HG02840 (cell line): Measurements from ENCODE around the gene TRIM69.
"Not testable (repeated sequence)": the region's sequence is repeated elsewhere in the genome, so short reads cannot be mapped to it uniquely, and the experiment has no call there.

ENCODE experiments used
- ATAC-seq: cut with Tn5 transposase; IDR thresholded peaks from one replicate; pipeline ENCODE4 v1.9.1; 2021; ENCODE audit warnings: mild to moderate bottlenecking, moderate library complexity, moderate number of reproducible peaks; ENCODE audit not compliant: unreplicated experiment, low FRiP score

Gene TRIM69

DNA sequence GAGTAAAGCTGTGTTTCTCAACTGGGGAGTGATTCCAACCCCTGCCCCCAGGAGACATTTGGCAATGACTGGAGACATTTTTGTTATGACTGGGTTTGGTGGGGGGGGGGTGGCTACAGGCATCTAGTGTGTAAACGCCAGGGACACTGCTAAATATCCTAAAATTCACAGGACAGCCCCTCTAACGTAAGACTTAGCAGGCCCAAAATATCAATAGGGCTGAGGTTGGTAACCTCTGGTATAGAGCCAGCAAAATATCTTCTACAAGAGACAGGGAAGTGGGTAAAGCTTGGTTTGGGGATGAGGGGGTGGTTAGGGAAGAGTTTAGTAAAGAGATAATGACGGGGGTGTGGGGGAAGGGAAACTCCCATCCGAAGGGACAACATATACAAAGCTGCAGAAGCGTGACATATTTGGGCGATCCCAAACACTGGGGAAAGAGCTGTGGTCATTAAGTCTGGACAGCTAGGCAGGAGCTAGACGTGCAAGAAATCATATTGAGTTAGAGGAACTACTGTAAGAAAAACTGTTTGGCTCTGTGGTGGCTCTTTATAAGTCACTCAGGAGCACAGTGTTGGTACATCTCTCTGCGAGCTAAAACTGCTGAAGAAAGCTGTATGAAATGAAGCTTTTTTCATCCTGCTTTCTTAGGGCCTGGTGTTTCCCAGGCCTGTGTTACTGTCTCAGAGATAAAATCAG, 697 bp upstream of the TRIM69 start:
- no peak for ATAC-seq

DNA sequence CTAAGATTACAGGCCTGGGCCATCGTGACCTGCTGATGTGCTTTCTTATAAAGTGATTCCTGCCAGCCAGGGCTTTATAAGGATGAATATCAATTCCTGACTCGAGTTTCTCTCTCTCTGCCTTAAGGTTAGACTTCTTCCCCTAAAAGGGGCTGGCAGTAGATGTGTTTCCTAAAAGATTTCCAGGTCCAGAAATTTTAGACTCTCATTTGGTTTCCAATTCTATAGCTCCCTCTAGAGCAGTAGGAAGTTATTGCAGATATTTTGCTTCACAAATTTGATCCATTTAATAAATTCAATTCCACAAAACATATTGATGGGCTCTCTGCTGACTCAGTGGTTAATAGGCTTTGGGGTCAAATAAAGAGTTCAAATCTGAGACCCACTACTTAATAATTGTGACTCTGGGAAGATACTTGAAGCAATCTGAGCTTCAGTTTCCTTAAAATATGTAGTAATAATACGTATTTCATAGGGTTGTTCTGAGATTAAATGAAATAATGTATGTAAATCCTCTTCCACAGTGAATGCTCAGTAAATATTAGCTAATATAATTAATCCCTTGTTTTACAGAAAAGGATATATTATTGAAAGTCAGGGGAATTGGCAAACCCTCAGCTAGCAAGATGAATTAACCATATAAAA, 2.1 kb downstream of the TRIM69 start:
- no peak for ATAC-seq

DNA sequence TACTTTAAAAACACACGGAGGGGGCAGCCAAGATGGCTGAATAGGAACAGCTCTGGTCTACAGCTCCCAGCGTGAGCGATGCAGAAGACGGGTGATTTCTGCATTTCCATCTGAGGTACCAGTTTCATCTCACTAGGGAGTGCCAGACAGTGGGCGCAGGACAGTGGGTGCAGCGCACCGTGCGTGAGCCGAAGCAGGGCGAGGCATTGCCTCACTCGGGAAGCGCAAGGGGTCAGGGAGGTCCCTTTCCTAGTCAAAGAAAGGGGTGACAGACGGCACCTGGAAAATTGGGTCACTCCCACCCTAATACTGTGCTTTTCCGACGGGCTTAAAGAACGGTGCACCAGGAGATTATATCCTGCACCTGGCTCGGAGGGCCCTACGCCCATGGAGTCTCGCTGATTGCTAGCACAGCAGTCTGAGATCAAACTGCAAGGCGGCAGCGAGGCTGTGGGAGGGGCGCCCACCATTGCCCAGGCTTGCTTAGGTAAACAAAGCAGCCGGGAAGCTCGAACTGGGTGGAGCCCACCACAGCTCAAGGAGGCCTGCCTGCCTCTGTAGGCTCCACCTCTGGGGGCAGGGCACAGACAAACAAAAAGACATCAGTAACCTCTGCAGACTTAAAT, 3.0 kb downstream of the TRIM69 start:
- ATAC-seq = not testable (repeated sequence)

DNA sequence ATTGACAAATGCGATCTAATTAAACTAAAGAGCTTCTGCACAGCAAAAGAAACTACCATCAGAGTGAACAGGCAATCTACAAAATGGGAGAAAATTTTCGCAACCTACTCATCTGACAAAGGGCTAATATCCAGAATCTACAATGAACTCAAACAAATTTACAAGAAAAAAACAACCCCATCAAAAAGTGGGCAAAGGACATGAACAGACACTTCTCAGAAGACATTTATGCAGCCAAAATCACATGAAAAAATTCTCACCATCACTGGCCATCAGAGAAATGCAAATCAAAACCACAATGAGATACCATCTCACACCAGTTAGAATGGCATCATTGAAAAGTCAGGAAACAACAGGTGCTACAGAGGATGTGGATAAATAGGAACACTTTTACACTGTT, 7.1 kb downstream of the TRIM69 start:
- ATAC-seq = not testable (repeated sequence)

DNA sequence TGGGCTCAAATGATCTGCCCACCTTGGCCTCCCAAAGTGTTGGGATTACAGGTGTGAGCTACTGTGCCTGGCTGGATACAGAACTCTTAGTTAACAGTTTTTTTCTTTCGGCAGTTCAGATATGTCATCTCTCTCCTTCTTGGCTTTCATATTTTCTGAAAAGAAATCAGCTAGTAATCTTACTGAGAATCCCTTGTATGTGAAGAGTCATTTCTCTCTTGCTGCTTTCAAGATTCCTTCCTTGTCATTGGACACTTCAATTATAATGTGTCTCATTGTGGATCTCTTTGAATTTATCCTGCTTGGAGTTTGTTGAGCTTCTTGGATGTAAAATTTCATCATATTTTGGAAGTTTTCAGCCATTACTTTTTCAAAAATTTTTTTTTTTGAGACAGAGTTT, 17.0 kb downstream of the TRIM69 start:
- no peak for ATAC-seq

DNA sequence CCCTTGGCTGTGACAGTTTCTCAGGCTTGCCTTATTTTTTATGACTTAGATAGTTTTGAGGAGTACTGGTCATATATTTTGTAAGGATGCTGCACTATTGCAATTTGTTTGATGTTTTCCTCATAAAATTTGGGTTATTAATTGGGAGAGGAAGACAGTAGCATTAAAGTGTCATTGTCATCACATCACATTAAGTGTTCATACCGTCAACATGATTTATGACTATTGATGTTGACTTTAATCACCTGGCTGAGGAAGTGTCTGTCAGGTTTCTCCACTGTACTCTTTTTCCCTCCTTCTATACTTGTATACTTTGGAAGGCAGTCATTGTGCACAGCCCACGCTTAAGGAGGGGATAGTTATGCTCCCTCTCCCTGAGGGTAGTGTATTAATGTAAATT, 26.9 kb downstream of the TRIM69 start:
- ATAC-seq = no peak

DNA sequence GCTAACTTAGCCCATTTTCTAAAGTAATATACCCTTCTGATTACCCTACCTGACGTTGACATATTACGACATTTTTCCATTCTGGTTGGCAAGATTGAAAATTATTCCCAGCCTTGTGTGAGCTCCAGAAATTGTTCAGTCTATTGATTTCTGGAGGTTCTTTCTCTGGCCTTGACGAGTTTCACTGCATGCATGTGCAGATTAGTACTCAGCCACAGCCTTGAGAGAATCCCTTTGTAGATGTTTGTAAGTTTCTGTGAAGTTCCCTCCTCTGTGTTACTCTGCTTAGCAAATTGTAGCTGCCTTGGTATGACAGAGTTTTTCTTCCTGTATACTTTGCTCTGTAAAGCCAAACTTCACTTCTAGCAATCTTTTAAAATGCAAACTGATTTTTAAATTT, 27.5 kb downstream of the TRIM69 start:
- ATAC-seq = no peak

DNA sequence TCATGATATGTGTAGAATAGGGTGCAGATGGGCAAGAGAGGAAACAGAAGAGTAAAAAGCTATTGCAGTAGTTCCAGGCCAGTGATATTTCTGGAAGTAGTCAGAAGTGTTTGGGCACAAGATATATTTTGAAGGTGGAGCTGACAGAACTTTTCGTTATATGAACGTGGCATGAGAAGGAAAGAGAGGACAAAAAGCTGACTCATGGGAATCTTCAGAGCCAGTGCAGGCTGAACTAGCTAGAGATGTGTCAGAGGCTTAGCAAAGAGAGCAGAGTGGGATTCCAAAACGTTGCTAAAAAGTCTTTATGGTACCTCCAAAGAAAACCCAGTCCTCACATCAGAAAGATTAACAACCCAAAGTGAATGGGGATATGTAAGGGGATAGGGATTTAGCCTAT, 28.7 kb downstream of the TRIM69 start:
- no peak for ATAC-seq

DNA sequence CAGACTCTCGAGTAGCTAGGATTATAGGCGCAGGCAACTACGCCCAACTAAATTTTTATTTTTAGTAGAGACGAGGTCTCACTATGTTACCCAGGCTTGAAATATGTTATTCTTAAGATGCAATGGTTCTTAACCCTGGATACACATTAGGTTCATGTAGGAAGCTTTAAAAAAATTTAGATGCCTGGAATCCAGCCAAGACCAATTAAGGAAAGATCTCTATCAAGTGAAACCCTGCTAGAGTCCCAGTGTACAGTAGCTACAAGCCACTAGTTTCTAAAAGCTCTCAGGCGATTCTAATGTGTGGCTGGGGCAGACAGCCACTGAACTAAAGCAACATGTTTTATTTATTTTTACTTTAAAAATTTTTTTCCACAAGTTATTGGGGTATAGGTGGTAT, 33.2 kb downstream of the TRIM69 start:
- no peak for ATAC-seq

DNA sequence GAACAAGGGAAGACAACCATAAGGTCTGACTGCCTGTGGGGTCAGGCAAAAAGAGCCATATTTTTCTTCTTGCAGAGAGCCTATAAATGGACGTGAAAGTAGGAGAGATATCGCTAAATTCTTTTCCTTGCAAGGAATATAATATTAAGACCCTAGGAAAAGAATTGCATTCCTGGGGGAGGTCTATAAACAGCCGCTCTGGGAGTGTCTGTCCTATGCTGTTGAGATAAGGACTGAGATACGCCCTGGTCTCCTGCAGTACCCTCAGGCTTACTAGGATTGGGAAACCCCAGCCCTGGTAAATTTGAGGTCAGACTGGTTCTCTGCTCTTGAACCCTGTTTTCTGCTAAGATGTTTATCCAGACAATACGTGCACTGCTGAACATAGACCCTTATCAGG, 34.4 kb downstream of the TRIM69 start:
- not testable (repeated sequence) for ATAC-seq

DNA sequence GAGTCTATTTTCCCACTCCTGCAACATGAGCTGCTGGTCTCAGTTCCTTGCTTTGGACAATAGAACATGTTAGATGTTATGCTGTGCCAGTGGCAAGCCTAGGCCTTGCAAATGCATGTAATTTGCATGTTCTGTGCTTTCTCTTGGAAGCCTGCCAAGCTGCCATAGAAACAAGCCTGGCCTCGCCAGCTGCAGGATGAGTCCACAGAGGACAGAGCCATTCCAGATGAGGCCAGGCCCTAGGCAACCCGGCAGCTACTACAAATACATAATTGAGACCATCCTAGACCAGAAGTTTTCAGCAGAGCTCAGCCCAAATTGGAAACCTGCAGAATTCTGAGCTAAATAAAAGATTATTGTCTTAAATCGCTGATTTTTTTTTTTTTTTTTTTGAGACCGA, 39.6 kb downstream of the TRIM69 start:
- no peak for ATAC-seq

DNA sequence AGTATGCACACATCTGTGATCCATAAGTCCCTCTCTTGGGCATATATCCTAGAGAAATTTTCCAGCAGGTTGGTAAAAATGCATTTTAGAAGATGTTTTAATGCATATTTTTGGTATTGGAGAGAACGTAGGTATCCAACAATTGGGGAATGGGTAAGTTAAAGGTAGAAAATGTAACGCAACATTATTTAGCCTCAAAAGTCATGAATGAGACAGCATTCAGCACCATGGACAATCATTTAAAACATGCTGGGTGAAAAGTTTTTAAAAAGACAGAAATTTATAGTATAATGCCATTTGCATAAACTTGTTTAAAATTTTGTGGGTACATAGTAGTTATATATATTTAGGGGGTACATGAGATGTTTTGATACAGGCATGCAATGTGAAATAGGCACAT, 43.4 kb downstream of the TRIM69 start:
- ATAC-seq = no peak

DNA sequence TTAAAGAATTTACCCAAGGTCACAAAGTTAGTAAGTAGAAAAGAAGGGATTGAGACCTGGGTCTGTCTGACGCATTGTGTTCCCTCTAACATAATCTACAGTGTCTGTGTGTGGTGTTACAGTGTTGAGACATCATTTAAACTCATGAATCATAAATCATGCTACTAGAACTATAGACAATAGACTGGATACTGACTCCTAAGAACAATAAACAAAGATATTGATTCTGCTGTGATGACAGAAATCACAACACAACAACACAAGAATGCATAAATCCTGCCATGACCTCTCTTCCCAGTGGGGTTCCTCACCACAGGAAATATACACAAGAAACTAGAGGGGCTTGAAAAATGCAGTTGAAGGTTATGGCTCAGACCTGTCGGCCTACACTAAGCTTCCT, 44.3 kb downstream of the TRIM69 start:
- no peak for ATAC-seq

DNA sequence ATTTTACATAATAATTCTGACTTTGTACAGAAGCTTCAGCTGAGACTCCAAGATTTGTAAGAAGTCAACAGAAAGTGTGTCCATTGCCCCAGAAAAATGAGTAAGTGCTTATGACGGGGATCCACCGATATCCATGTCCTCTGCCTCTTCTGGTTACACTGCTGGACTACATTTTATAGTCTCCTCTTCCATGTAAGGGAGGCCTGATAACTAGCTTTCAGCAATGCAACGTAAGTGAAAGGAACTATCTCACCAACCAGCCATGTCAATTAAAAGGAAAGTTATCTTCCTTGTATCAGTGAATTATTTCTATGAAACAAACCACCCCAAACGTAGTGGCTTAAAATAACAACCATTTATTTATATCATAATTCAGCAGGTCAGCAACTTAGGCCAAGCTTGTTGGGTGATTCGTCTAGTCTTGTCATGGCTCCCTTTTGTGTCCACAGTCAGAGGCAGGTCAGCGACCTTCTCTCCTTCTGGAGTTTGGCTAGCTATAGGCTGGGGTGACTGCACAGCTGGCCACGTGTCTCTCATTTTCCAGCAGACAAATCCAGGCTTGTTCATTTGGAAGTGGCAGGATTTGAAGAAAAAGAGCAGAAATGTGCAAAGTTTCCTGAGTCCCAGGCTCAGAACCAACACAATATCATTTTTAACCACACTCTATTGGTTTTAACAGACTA, 44.9 kb downstream of the TRIM69 start:
- no peak for ATAC-seq

DNA sequence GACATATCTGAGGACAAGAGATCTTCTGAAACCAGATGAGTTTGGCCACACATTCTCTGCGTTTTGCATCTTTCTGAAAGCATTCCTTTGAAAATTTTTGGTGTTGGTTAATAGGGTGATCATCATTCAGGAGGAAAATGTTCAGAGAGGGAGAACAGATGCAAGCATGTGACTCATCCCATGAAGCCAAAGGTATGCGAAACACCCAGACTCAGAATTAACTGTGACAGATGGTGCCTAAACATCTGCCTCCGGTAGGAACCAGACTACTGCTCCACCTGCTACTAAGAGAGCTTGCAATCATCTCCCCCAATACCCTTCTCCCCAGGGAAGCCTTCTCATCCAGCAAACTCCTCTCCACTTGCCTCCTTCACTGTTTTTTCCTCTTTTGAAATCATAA, 46.2 kb downstream of the TRIM69 start:
- ATAC-seq = no peak

DNA sequence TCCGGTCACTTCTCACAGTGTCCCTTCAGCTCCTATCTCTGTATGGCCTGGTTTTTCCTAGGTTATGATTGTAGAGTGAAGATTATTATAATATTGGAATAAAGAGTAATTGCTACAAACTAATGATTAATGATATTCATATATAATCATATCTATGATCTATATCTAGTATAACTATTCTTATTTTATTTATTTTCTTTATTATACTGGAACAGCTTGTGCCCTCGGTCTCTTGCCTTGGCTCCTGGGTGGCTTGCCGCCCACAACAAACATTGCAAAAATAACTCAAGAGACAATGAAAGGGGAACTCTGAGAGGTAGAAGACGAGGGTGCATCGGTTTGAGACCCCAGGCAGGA, 48.6 kb downstream of the TRIM69 start:
- not testable (repeated sequence) for ATAC-seq

DNA sequence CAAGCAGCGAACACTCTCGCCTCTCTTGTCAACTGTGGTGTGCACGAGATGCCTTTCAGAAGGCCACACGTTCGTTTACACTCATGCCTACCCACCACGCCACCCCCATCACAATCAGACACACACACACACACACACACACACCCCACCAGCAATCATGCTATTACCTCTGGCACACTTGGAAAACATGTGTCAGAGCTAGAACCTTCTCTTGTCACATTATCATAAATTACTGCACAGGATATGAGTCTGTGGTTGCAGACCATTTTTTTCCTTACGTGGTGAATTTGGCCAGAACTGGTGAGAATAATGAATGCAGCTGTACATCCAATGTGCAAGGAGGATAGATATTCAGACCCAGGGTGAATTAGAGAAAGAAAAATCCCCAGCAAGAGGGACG, 52.4 kb downstream of the TRIM69 start:
- ATAC-seq = no peak

DNA sequence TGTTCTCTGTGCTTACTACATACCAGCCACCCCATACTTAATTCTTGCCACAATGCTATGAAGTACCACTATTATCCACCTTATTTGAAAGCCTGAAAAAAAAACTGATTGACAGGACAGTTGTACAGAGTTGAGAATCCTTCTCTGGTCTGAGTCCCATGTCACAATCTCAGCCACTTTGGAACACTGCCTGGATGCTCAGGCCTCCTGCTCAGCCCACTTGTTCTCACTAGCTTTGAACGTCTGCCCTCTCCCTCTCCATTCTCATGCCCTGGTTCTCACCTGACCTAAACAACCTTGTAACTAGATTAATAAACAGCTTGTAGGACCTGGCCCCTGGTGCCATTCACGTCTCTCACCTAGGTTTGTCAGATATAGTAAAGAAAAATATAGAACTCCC, 53.9 kb downstream of the TRIM69 start:
- no peak for ATAC-seq

DNA sequence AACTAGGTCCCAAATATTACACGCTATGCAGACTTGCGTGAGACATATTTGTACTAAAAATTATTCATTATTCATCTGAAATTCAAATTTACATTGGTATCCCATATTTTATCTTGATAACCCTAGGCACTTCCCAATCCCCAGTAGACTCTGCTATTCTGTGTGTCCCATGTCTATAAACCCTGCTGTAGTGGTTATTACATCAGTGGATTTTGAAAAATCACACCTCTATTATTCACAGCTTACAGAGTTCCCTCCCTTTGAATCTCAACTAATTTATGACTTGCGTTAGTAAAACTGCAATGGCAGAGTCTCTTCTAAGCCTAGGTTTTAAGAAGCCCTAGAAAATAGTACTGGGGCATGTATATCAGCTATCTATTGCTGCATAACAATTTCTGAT, 54.3 kb downstream of the TRIM69 start:
- ATAC-seq = no peak

DNA sequence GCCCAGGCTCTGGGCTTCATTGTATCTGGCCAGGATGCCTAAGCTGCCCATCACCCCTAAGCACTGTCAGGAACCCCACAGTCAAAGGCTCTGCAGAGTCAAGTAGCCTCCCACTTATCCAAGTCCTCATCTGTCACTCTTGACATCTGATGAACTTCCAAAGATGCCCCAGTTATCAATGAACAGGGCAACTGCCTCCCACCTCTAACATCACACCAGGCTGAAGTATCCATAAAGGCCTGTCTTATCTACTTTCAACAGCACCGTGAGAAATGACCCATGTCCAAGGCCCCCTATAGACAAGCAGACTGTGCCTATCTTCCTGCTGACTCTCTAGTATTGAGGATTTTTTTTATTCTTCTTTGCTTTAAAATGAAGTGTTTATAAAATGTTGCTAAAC, 56.4 kb downstream of the TRIM69 start:
- ATAC-seq = no peak

DNA sequence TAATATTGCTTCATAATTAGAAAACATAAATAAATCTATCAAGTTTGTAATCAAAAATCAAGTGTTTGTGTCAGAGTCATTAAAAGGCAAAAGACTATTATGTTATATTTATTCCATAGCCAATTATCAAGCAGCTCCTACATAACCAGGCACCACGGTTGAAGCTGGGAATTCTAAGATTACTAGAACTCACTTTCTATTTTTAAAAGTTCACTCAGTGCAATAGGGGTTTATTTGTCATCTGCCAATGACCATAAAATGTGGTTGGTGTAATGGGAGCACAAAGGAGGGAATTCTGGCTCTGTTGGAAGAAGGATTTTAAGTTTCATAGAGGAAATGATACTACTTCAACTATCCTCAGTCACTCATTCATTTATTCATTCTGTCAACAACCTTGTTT, 57.7 kb downstream of the TRIM69 start:
- ATAC-seq = no peak

DNA sequence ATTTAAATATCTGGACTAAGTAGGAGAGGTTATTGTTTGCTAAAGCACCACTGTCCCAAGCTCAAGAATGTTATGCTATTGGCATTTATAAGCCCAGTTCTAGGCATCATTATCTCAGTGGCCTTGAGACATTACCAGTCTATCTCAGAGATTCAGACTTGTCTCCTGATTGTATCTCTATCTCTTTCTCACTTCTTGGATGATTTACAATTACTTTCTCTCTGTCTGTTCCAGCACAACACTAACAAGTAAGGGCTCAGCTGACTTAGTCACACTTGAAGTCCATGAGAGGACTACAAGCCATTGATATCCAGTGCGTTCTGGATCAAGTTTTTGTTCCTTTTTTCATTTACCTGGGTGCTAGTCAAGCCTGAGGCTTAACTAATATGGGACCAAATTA, 60.2 kb downstream of the TRIM69 start:
- ATAC-seq = no peak
